ENCODE results near the gene SLC12A3.
A peak's percentile ranks its signal among the peaks of the same experiment; 100 is the strongest.

SLC12A3 gene

GRCh38 chr16:56941856-56942331 is 76.9 kb downstream of the SLC12A3 start:
- DNase-seq (ENCODE audit: low read depth, low spot score) = no peak

- no peak for DNase-seq (ENCODE audit: low read depth, low spot score)
Measured at GRCh38 chr16:56943761-56944375, 78.9 kb downstream of the SLC12A3 start.

- peak; percentile 31 for DNase-seq (ENCODE audit: low read depth, low spot score)
Measured at GRCh38 chr16:56944954-56945839, 80.2 kb downstream of the SLC12A3 start.

GRCh38 chr16:56945847-56946527 is 81.0 kb downstream of the SLC12A3 start:
- no peak for DNase-seq (ENCODE audit: low read depth, low spot score)

- DNase-seq (ENCODE audit: low read depth, low spot score) = no peak
Measured at GRCh38 chr16:56946767-56947603, 82.0 kb downstream of the SLC12A3 start.

GRCh38 chr16:56947604-56947995 is 82.6 kb downstream of the SLC12A3 start:
- DNase-seq (ENCODE audit: low read depth, low spot score) = no peak

- no peak for DNase-seq (ENCODE audit: low read depth, low spot score)
Measured at GRCh38 chr16:56948234-56948633, 83.2 kb downstream of the SLC12A3 start.

- DNase-seq (ENCODE audit: low read depth, low spot score) = no peak
Measured at GRCh38 chr16:56950051-56950450, 85.0 kb downstream of the SLC12A3 start.

GRCh38 chr16:56950455-56950854 is 85.4 kb downstream of the SLC12A3 start:
- DNase-seq (ENCODE audit: low read depth, low spot score) = no peak

- DNase-seq (ENCODE audit: low read depth, low spot score) = peak; percentile 61
Measured at GRCh38 chr16:56950881-56951771, 86.1 kb downstream of the SLC12A3 start.

- DNase-seq (ENCODE audit: low read depth, low spot score) = no peak
Measured at GRCh38 chr16:56953006-56953405, 88.0 kb downstream of the SLC12A3 start.

- no peak for DNase-seq (ENCODE audit: low read depth, low spot score)
Measured at GRCh38 chr16:56956076-56956475, 91.1 kb downstream of the SLC12A3 start.

GRCh38 chr16:56956756-56957155 is 91.7 kb downstream of the SLC12A3 start:
- no peak for DNase-seq (ENCODE audit: low read depth, low spot score)

GRCh38 chr16:56960681-56961281 is 95.8 kb downstream of the SLC12A3 start:
- no peak for DNase-seq (ENCODE audit: low read depth, low spot score)

GRCh38 chr16:56961386-56961785 is 96.4 kb downstream of the SLC12A3 start:
- no peak for DNase-seq (ENCODE audit: low read depth, low spot score)

- DNase-seq (ENCODE audit: low read depth, low spot score) = no peak
Measured at GRCh38 chr16:56961851-56962281, 96.9 kb downstream of the SLC12A3 start, which contains the start of gene CETP. Gene CETP, plus strand, starts transcription at chr16:56961950. Its CDS starts 30 bp downstream, at chr16:56961980.

GRCh38 chr16:56964243-56965148 is 99.5 kb downstream of the SLC12A3 start:
- peak; percentile 71 for DNase-seq (ENCODE audit: low read depth, low spot score)

Data from astrocyte of the hippocampus (primary cell).